Inferior parietal cortex (tissue), 1 donor: ENCODE results near the gene DMPK.
"Not testable (repeated sequence)": the region's sequence is repeated elsewhere in the genome, so short reads cannot be mapped to it uniquely, and the experiment has no call there.

Experiments used
- DNase-seq: peaks from one replicate; pipeline ENCODE4 v3.0.0-alpha.2; 2016; ENCODE audit errors: extremely low spot score

The DMPK gene

GRCh38 chr19:45769821-45770191 lies 12.5 kb downstream of the DMPK start:
- DNase-seq: peak; percentile 49

- DNase-seq: peak; percentile 93
Measured at GRCh38 chr19:45768984-45769782, 13.1 kb downstream of the DMPK start, which contains the start of gene SIX5. Gene SIX5, minus strand, starts transcription at chr19:45769252. Its CDS starts 408 bp downstream, at chr19:45768844.

DNA sequence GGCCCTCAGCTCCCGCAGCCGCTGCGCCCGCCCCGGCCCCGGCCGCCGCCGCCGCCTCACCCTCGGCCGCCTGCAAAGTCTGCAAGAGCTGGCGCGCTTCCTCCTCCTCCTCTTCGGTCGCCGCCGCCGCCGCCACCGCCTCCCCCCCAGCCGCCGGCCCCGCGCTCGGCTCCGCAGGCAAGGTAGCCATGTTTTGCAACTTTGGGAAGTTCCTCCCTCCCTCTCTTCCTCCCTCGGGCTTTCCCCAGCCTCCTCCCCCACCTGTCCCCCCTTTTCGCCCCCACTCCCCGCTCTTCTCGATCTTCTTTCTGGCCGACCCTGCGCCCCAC lies 13.7 kb downstream of the DMPK start:
- no peak for DNase-seq

- DNase-seq: no peak
Measured at GRCh38 chr19:45767881-45768654, 14.2 kb downstream of the DMPK start.

- DNase-seq: no peak
Measured at GRCh38 chr19:45767410-45767880, 14.8 kb downstream of the DMPK start.

- no peak for DNase-seq
Measured at GRCh38 chr19:45766869-45767346, 15.4 kb downstream of the DMPK start.

- DNase-seq: no peak
Measured at GRCh38 chr19:45766296-45766868, 15.9 kb downstream of the DMPK start.

DNA sequence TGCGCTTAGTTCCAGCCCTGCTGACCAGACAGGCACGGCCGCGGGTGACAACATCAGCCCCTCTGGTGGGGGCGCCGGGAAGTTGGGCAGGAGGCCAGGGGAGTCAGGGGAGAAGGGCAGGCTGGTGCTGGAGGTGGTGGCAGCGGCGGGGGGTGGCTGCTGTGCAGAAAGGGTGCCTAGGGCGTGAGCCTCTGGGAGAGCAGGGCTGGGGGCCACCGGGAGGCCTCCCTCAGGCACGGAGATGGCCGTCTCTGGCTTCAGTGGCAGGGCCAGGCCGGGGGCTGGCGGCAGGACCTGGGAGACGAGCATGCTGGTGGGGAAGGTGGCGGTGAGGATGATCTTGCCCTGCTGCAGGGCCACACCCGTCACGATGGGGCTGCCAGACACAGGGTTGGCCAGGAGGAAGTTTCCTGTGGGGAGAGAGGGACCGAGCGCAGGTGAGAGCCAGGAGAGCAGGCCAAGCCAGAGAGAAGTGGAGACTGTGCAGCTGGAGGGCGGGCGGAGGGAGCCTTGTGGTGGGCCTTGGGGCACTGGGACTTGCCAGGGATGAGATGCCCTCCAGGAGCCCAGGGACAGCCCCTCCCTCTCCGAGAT lies 16.5 kb downstream of the DMPK start:
- DNase-seq: no peak

DNA sequence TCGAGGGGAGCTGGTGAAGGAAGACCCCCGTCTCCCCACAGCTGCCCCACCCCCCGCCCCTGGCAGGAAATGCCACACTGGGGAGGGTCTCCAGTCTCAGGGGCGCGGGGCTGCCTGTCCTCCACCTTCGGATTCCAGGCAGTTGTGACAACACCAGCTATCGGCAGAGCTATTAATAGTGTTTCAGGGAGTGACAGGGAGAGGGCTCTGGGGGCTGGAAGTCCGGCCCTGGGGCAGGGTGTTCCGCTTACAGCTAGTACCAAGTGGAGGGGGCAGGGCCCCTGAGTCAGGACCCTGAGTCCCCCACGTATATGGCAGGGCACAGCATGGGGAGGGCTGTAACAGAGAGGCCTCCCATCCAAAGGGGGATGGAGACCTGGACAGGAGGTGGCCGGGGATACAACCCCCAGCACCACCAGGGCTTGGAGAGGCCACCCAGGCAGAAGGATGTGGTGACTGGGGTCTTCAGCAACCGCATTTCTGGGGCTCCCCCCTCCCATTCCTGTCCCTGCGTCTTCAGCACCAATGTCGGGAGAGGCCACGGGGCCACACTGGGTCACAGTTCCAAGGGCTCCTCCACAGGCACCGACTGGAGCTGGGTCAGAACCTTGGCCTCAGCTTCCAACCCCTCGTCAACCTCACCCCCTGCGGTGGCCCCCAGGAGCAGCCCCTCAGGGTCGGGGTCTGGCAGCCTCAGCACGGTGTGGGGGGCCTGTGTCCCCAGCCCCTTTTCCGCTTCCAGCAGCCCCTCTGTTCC lies 17.2 kb downstream of the DMPK start:
- no peak for DNase-seq

GRCh38 chr19:45764475-45764874 lies 17.8 kb downstream of the DMPK start:
- no peak for DNase-seq

GRCh38 chr19:45763691-45764294 lies 18.5 kb downstream of the DMPK start:
- DNase-seq: no peak

DNA sequence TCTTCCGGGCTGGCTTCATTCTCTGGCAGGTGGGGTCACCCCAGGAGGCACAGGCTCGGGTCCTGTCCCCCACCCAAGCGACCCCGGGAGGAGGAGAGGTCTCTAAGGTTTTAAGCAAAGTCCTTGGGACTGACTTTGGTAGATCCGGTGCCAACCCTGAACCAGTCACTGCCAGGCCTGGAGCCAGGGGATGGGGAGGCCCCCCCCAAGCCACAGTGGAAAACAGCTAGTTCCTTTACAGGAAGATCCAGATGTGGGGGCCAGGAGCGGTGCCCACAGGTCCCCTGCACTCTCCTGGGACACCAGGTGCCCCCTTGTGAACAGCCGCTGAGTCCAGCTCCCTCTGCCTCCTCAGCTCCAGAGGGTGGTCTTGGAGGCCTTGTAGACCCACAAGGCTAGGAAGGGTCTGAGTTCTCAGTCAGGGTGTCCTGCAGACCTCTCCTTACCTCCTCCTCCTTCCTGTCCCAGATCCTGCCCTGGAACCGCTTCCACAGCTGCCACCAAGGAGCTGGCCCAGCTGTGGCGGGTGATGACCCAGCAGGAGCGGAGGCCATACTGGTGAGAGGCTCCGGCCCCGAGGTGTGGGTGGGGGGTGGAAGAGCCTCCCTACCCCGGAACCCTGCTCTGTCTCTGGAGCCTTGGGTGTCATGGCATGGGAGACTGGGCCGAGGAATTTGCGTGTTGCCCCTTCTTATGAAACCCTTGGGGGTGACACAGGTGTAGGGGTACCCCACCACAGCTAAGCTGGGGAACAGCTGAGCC lies 19.2 kb downstream of the DMPK start:
- DNase-seq: no peak

DNA sequence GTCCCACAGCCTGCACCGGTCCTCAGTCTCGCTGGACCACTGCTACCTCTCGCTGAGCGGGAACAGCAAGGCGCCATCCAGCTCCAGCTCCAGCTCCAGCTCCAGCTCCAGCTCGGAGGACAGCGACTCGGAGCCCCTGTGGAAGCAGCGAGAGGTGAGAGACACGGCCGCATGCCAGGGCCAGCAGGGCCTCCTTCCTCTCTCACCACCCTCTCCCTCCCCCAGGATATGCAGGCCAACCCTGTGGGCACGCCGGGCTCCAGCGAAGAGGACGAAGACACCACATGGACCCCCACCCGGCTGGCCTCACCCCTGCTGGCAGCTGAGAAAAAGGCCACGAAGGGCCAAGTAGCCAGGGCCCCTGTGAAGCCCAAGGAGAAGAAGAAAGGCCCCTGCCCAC lies 20.6 kb downstream of the DMPK start:
- DNase-seq: no peak

DNA sequence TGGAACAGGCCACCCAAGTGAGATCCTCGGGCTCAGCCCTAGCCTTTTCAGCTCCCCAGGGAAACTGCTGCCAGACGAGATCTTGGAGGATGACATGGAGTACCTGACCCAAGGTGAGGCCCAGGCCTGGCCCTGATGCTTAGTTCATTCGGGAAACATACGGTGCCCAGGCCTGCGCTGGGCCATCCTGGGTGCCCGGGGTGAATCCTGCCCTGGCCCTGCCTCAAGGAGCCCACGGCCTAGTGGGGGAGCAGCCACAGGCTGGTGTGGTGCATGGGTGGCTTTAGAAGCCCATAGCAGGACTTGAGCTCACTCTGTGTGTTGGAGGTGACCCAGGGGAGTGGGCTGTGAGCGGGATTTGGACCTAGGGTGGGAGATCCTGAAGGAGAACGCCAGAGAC lies 23.4 kb downstream of the DMPK start:
- no peak for DNase-seq

DNA sequence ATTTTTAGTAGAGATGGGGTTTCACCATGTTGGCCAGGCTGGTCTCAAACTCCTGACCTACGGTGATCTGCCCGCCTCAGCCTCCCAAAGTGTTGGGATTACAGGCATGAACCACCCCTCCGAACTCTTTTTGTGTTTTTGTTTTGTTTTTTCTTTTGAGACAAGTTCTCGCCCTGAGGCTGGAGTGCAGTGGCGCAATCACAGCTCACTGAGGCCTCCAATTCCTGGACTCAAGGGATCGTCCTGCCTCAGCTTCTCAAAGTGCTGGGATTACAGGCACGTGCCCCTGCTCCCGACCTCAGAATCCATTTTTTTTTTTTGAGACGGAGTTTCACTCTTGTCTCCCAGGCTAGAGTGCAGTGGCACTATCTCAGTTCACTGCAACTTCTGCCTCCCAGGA lies 24.6 kb downstream of the DMPK start:
- no peak for DNase-seq

GRCh38 chr19:45754323-45754722 lies 28.0 kb downstream of the DMPK start:
- DNase-seq: no peak

GRCh38 chr19:45753548-45753947 lies 28.7 kb downstream of the DMPK start:
- DNase-seq: no peak

- DNase-seq: no peak
Measured at GRCh38 chr19:45752639-45753038, 29.7 kb downstream of the DMPK start.

- DNase-seq: not testable (repeated sequence)
Measured at GRCh38 chr19:45751483-45751882, 30.8 kb downstream of the DMPK start.

- no peak for DNase-seq
Measured at GRCh38 chr19:45747513-45747912, 34.8 kb downstream of the DMPK start.
